ENCODE data around the gene TCP11L2. TPM values are rescaled to one million over a fixed set of nuclear protein-coding genes. Genes with fewer than 3 reads are reported as not detected.

The TCP11L2 gene
- total RNA-seq, 2 experiments from 2014 or later, result 5.9 to 6.4 TPM

- no peaks in the 10 kb centered on the region for H3K9me3 Mint-ChIP-seq (ENCODE audit: insufficient read depth)
- H3K27ac Mint-ChIP-seq, result no peak overlapping the region
- DNase-seq (no peak), ATAC-seq (no peak)
- ChIA-PET CTCF (no interaction called here), POLR2A (no interaction called here)
- no peak overlapping the region for H3K4me3 Mint-ChIP-seq
- no peaks in the 10 kb centered on the region for H3K36me3 Mint-ChIP-seq (ENCODE audit: low read depth)
- H3K27me3 Mint-ChIP-seq (ENCODE audit: low read depth), result no peaks in the 10 kb centered on the region
- peaks cover 32% of the 10 kb centered on the region for H3K4me1 Mint-ChIP-seq (ENCODE audit: low read depth)
These were observed 3.2 kb upstream of the TCP11L2 start for GRCh38 chr12:106299202-106299774.

DNA sequence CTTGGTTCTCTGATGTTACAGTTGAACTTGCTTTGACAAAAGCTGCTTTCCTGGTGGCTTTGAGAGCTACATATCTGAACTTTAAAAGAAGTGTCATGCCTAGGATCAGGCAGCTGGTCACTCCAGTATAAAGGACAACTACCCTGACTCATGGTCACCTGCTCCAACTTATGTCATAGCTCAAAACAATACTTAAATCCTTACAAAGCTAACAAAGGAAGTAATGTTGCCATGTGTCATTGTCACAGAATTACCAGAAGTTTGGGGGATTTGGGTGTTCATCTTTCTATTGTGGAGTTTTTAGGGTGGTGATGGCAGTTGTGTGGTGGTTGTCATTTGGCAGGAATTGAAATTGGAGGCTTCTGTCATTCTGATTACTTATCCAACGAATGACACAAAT lies 1.8 kb upstream of the TCP11L2 start:
- Mint-ChIP-seq H3K4me3 (peak overlapping the region; percentile 9), H3K27me3 (ENCODE audit: low read depth) (no peaks in the 10 kb centered on the region), H3K9me3 (ENCODE audit: insufficient read depth) (no peaks in the 10 kb centered on the region), H3K36me3 (ENCODE audit: low read depth) (no peaks in the 10 kb centered on the region), H3K27ac (peak overlapping the region; percentile 27), H3K4me1 (ENCODE audit: low read depth) (peaks cover 36% of the 10 kb centered on the region)
- no peak for DNase-seq
- no peak for ATAC-seq
- ChIA-PET CTCF (interaction anchor here (1.3 to 5.0 kb wide), 5 partner anchors 9 to 73 kb away, joined by 4 to 23 read pairs (median 11); partner anchors contain the start of gene POLR3B), POLR2A (interaction anchor here (0.7 to 1.1 kb wide), 3 partner anchors 21 to 57 kb away, joined by 3 to 4 read pairs (median 3); partner anchors contain the start of gene POLR3B)

DNA sequence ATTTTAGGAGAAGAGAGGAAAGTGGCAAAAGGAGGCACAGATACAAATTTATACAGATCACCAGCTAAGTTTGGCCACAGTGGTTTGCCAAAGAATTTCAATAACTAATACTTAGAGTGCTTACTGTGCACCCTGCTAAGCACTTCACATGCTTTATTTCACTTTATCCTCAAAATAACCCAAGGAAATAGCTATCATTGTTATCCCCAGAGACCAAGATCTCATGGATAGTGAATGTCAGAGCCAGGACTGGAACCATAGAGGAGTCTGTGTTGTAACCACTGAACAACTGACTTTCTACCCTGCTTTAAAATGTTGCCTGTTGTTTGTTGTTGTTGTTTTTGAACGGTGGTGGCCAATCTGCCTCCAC lies 1.3 kb upstream of the TCP11L2 start:
- ChIA-PET CTCF (interaction anchor here (0.9 to 5.0 kb wide), 6 partner anchors 10 to 74 kb away, joined by 3 to 23 read pairs (median 8); partner anchors contain the start of gene POLR3B), POLR2A (interaction anchor here (0.5 to 1.1 kb wide), 9 partner anchors 8 to 469 kb away, joined by 3 to 4 read pairs (median 3); partner anchors contain the start of gene POLR3B)
- Mint-ChIP-seq H3K36me3 (ENCODE audit: low read depth) (no peaks in the 10 kb centered on the region), H3K4me3 (peak overlapping the region; percentile 87), H3K27ac (peak overlapping the region; percentile 88), H3K27me3 (ENCODE audit: low read depth) (no peaks in the 10 kb centered on the region), H3K9me3 (ENCODE audit: insufficient read depth) (no peaks in the 10 kb centered on the region), H3K4me1 (ENCODE audit: low read depth) (peaks cover 36% of the 10 kb centered on the region)
- DNase-seq (no peak), ATAC-seq (no peak)

DNA sequence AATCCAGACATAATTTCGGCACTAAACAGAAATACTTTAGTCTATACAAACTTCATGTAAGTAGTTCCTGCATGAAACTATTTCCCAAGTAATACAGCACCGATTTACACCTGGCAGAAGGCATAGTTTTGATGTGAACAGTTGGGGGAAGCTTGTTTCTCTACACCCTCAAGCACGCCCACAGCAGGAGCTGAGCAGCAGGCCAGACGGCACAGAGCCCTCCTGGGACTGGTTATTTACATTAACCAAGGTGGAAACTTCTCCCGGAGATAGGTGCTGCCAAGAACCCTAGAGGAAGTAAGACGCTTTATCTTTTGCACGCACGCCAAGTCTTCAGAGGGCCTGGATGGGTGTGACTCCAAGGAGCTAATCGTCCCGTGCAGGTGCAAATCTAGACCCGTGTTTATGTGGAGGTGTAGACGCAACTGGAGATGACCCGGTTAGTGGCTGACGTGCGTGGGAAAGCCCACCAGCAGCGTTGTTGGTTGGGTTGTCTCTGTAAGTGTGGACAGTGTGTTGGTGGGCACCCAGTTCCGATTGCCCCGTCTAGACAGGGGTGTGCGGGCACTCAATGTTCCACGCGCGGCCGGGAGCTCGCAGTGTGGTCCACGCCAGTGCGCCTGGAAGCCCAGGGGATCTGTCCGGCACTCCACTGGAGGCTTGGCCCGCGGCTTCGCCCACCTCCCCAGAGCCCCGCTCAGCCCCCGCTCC lies 767 bp upstream of the TCP11L2 start:
- Mint-ChIP-seq H3K9me3 (ENCODE audit: insufficient read depth) (no peaks in the 10 kb centered on the region), H3K27me3 (ENCODE audit: low read depth) (no peaks in the 10 kb centered on the region), H3K4me1 (ENCODE audit: low read depth) (peaks cover 36% of the 10 kb centered on the region), H3K4me3 (peak overlapping the region; percentile 87), H3K36me3 (ENCODE audit: low read depth) (no peaks in the 10 kb centered on the region), H3K27ac (peak overlapping the region; percentile 88)
- CTCF ChIA-PET, result interaction anchor here (0.9 to 5.0 kb wide), 6 partner anchors 10 to 74 kb away, joined by 3 to 23 read pairs (median 8); partner anchors contain the start of gene POLR3B
- DNase-seq, result peak; percentile 65
- POLR2A ChIA-PET, result interaction anchor here (0.5 to 1.1 kb wide), 10 partner anchors 9 to 1383 kb away, joined by 3 read pairs; no protein-coding TSS in a partner anchor
- ATAC-seq, result peak; percentile 59

- peak overlapping the region; percentile 100 for H3K27ac Mint-ChIP-seq
- H3K4me3 Mint-ChIP-seq, result peak overlapping the region; percentile 87
- POLR2A ChIA-PET, result interaction anchor here (1.5 kb wide), 1 partner anchor 55 kb away, joined by 6 read pairs; the partner anchor contains the start of gene POLR3B
- H3K9me3 Mint-ChIP-seq (ENCODE audit: insufficient read depth), result no peaks in the 10 kb centered on the region
- H3K4me1 Mint-ChIP-seq (ENCODE audit: low read depth), result peaks cover 26% of the 10 kb centered on the region
- CTCF ChIA-PET, result interaction anchor here (1.2 to 5.0 kb wide), 4 partner anchors 21 to 539 kb away, joined by 3 to 23 read pairs (median 6); no protein-coding TSS in a partner anchor
- ATAC-seq, result peak; percentile 61
- peak; percentile 82 for DNase-seq
- H3K36me3 Mint-ChIP-seq (ENCODE audit: low read depth), result no peaks in the 10 kb centered on the region
- no peaks in the 10 kb centered on the region for H3K27me3 Mint-ChIP-seq (ENCODE audit: low read depth)
These were observed 778 bp downstream of the TCP11L2 start for GRCh38 chr12:106303202-106303820.

GRCh38 chr12:106304001-106304421 lies 1.5 kb downstream of the TCP11L2 start:
- ATAC-seq, result no peak
- POLR2A ChIA-PET, result interaction anchor here (0.8 to 1.5 kb wide), 2 partner anchors 54 kb away, joined by 3 to 6 read pairs; partner anchors contain the start of gene POLR3B
- Mint-ChIP-seq H3K36me3 (ENCODE audit: low read depth) (no peaks in the 10 kb centered on the region), H3K27me3 (ENCODE audit: low read depth) (no peaks in the 10 kb centered on the region), H3K9me3 (ENCODE audit: insufficient read depth) (no peaks in the 10 kb centered on the region), H3K4me3 (peak overlapping the region; percentile 87), H3K27ac (peak overlapping the region; percentile 41), H3K4me1 (ENCODE audit: low read depth) (peaks cover 26% of the 10 kb centered on the region)
- DNase-seq, result no peak
- CTCF ChIA-PET, result interaction anchor here (1.2 to 5.0 kb wide), 4 partner anchors 21 to 538 kb away, joined by 3 to 23 read pairs (median 6); no protein-coding TSS in a partner anchor

GRCh38 chr12:106304797-106305196 lies 2.3 kb downstream of the TCP11L2 start:
- ChIA-PET POLR2A (interaction anchor here (0.8 kb wide), 1 partner anchor 53 kb away, joined by 3 read pairs; no protein-coding TSS in a partner anchor), CTCF (interaction anchor here (2.8 to 5.0 kb wide), 2 partner anchors 22 to 77 kb away, joined by 9 to 23 read pairs; no protein-coding TSS in a partner anchor)
- ATAC-seq (no peak), DNase-seq (no peak)
- Mint-ChIP-seq H3K27ac (no peak overlapping the region), H3K4me3 (no peak overlapping the region), H3K36me3 (ENCODE audit: low read depth) (no peaks in the 10 kb centered on the region), H3K27me3 (ENCODE audit: low read depth) (no peaks in the 10 kb centered on the region), H3K9me3 (ENCODE audit: insufficient read depth) (no peaks in the 10 kb centered on the region), H3K4me1 (ENCODE audit: low read depth) (peaks cover 26% of the 10 kb centered on the region)

DNA sequence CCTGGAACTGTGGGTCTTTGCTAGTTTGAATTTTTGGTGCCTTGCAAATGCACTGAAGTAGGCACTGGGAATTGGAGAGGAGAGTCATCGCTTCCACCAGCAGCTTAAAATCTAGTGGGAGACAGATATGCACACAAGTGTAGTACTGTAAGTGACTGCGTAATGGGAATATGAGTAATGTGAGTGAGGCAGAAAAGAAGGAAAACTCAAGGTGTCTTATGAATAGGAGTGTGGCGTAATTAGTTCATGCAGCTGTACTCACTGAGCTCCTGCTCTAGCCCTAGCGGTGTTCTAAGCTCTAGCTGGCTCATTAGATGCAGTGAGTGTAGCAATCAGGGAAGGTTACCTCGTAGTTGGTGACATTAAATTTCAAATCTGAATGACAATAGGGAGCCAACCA lies 2.8 kb downstream of the TCP11L2 start:
- ATAC-seq, result no peak
- no peaks in the 10 kb centered on the region for H3K9me3 Mint-ChIP-seq (ENCODE audit: insufficient read depth)
- CTCF ChIA-PET, result interaction anchor here (2.8 to 5.0 kb wide), 2 partner anchors 23 to 78 kb away, joined by 9 to 23 read pairs; no protein-coding TSS in a partner anchor

DNA sequence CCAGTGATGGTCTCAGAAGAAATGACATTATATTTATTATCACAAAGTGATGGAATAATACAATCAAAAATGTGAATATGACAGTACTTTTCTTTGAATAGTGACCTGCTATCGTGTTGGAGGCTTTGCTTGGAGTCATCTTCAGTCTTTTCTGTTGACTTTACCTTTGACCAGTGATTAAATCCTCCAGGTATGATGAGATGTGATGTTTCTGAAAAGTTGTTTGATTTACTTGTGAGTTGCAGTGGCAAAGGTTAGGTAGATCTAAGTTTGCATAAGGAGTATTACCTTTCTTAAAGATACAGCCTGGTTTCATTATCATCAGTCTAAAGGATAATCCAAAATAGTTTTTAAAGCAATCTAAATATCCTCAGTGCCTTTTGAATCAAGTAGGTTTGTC lies 4.6 kb downstream of the TCP11L2 start:
- Mint-ChIP-seq H3K36me3 (ENCODE audit: low read depth) (no peaks in the 10 kb centered on the region), H3K27ac (no peak overlapping the region), H3K4me3 (no peak overlapping the region), H3K4me1 (ENCODE audit: low read depth) (peaks cover 18% of the 10 kb centered on the region), H3K9me3 (ENCODE audit: insufficient read depth) (no peaks in the 10 kb centered on the region), H3K27me3 (ENCODE audit: low read depth) (no peaks in the 10 kb centered on the region)
- CTCF ChIA-PET, result no interaction called here
- no peak for DNase-seq
- no peak for ATAC-seq
- POLR2A ChIA-PET, result interaction anchor here (1.4 kb wide), 1 partner anchor 51 kb away, joined by 5 read pairs; no protein-coding TSS in a partner anchor

More for the DNA sequence above, 2.8 kb downstream of the TCP11L2 start:
- H3K4me3 Mint-ChIP-seq, result no peak overlapping the region
- H3K36me3 Mint-ChIP-seq (ENCODE audit: low read depth), result no peaks in the 10 kb centered on the region
- POLR2A ChIA-PET, result no interaction called here
- H3K4me1 Mint-ChIP-seq (ENCODE audit: low read depth), result peaks cover 26% of the 10 kb centered on the region
- no peaks in the 10 kb centered on the region for H3K27me3 Mint-ChIP-seq (ENCODE audit: low read depth)
- DNase-seq, result no peak
- H3K27ac Mint-ChIP-seq, result no peak overlapping the region

DNA sequence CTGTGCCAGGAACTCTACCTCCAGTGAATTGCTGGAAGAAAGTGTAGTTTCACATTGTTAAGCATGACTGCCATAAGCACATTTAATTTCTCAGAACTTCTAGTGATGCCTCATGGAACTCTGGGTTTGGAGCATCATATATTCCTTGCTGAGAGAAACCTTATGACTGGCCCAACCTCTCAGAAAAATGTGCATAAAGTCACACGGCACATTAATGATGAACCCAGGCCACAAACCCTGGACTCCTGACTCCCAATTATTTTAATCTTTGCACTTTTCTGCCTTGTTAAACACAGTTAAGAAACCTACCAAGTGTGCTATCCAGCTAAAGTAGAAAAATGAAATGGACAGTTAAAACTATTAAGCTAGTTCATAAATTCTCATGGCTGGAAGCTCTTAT lies 5.6 kb downstream of the TCP11L2 start:
- H3K27me3 Mint-ChIP-seq (ENCODE audit: low read depth), result no peaks in the 10 kb centered on the region
- POLR2A ChIA-PET, result no interaction called here
- ATAC-seq (no peak), DNase-seq (no peak)
- no peaks in the 10 kb centered on the region for H3K9me3 Mint-ChIP-seq (ENCODE audit: insufficient read depth)
- no peak overlapping the region for H3K4me3 Mint-ChIP-seq
- no peak overlapping the region for H3K27ac Mint-ChIP-seq
- CTCF ChIA-PET, result no interaction called here
- H3K4me1 Mint-ChIP-seq (ENCODE audit: low read depth), result peaks cover 18% of the 10 kb centered on the region
- no peaks in the 10 kb centered on the region for H3K36me3 Mint-ChIP-seq (ENCODE audit: low read depth)

GRCh38 chr12:106308611-106309010 lies 6.1 kb downstream of the TCP11L2 start:
- Mint-ChIP-seq H3K4me3 (no peak overlapping the region), H3K4me1 (ENCODE audit: low read depth) (peaks cover 16% of the 10 kb centered on the region), H3K27me3 (ENCODE audit: low read depth) (no peaks in the 10 kb centered on the region), H3K9me3 (ENCODE audit: insufficient read depth) (no peaks in the 10 kb centered on the region), H3K27ac (no peak overlapping the region), H3K36me3 (ENCODE audit: low read depth) (no peaks in the 10 kb centered on the region)
- ChIA-PET POLR2A (no interaction called here), CTCF (no interaction called here)
- DNase-seq, result no peak
- no peak for ATAC-seq
